HL-60 (cell line): ENCODE measurements around the gene PRKAG1.

Experiments used
- DNase-seq, 2 experiments: peaks; one replicate each; pipeline ENCODE4 v3.0.0-alpha.2; 2010 to 2020; ENCODE audit warnings: low read depth in 1 of 2, low spot score in 1 of 2
- H3K27ac ChIP-seq: fragments of 250-450 bp; sonication (Bioruptor Pico); replicated peaks from 2 replicates; pipeline ENCODE4 v1.5.1; 2020; ENCODE audit warnings: mild to moderate bottlenecking, moderate library complexity
- H3K27me3 ChIP-seq: fragments of 250-450 bp; sonication (Bioruptor Pico); 2 replicates; pipeline ENCODE4 v1.5.1; 2021; ENCODE audit warnings: mild to moderate bottlenecking, moderate library complexity; ENCODE audit not compliant: insufficient read depth, poor library complexity, severe bottlenecking
- H3K4me3 ChIP-seq: replicated peaks from 2 replicates; pipeline ENCODE4 v1.5.1; 2011; ENCODE audit warnings: mild to moderate bottlenecking, control low read depth, low read length; ENCODE audit not compliant: insufficient read depth
- CTCF ChIP-seq: IDR thresholded peaks from one replicate; pipeline ENCODE4 v1.5.1; 2011; ENCODE audit warnings: low read length, control low read depth, inconsistent platforms; ENCODE audit not compliant: insufficient read depth
- GABPA ChIP-seq: IDR thresholded peaks from 2 replicates; pipeline ENCODE4 v1.6.1; 2012; ENCODE audit warnings: low read depth
- POLR2AphosphoS5 ChIP-seq: IDR thresholded peaks from 2 replicates; pipeline ENCODE4 v1.6.1; 2012; ENCODE audit warnings: low read depth
- SPI1 ChIP-seq: IDR thresholded peaks from 2 replicates; pipeline ENCODE4 v1.6.1; 2012; ENCODE audit warnings: low read depth, mild to moderate bottlenecking, borderline replicate concordance
- TF ChIP-seq, protein P1 (sequence below): IDR thresholded peaks from 2 replicates; pipeline ENCODE4 v1.6.1; 2012; ENCODE audit warnings: low read depth; ENCODE audit not compliant: insufficient replicate concordance

PRKAG1 gene

DNA sequence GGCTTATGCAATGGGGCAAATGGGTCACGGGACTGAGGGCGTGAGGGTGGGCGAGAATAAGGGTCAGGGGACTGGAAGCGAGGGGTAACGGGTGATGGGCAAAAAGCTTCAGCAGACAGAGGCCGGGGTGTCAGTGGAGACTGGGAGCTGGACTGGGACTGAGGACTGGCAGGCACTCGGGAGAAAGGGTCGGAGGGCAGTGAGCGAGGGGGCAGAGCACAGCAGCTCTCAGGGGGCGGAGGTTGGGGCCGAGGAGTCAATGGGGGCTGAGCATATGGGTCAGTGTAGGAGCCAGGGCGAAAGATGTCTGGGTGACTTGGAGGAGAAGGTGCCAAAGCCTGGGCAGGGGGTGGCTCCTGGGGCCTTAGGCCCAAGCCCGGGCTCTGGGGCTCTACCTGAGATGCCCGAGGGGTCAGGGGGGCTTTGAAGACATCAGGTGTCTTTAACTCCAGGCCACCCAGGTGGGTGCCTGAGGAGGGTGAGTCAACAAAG is 21.8 kb upstream of the PRKAG1 start:
- no peak for TF ChIP-seq SPI1
- TF ChIP-seq, protein P1, sequence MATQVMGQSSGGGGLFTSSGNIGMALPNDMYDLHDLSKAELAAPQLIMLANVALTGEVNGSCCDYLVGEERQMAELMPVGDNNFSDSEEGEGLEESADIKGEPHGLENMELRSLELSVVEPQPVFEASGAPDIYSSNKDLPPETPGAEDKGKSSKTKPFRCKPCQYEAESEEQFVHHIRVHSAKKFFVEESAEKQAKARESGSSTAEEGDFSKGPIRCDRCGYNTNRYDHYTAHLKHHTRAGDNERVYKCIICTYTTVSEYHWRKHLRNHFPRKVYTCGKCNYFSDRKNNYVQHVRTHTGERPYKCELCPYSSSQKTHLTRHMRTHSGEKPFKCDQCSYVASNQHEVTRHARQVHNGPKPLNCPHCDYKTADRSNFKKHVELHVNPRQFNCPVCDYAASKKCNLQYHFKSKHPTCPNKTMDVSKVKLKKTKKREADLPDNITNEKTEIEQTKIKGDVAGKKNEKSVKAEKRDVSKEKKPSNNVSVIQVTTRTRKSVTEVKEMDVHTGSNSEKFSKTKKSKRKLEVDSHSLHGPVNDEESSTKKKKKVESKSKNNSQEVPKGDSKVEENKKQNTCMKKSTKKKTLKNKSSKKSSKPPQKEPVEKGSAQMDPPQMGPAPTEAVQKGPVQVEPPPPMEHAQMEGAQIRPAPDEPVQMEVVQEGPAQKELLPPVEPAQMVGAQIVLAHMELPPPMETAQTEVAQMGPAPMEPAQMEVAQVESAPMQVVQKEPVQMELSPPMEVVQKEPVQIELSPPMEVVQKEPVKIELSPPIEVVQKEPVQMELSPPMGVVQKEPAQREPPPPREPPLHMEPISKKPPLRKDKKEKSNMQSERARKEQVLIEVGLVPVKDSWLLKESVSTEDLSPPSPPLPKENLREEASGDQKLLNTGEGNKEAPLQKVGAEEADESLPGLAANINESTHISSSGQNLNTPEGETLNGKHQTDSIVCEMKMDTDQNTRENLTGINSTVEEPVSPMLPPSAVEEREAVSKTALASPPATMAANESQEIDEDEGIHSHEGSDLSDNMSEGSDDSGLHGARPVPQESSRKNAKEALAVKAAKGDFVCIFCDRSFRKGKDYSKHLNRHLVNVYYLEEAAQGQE = no peak
- TF ChIP-seq GABPA = no peak
- TF ChIP-seq POLR2AphosphoS5 = no peak
- no peak for TF ChIP-seq CTCF
- Histone ChIP-seq H3K27me3 (no peaks in the 10 kb centered on the region), H3K27ac (no peak overlapping the region), H3K4me3 (no peak overlapping the region)
- no peak for DNase-seq

- H3K27ac ChIP-seq = no peak overlapping the region
- H3K27me3 ChIP-seq = no peaks in the 10 kb centered on the region
- DNase-seq = no peak
- H3K4me3 ChIP-seq = no peak overlapping the region
- TF ChIP-seq, protein P1 = no peak
- TF ChIP-seq CTCF (no peak), SPI1 (no peak), POLR2AphosphoS5 (no peak), GABPA (no peak)
These were observed 21.1 kb upstream of the PRKAG1 start for GRCh38 chr12:49039421-49040363.

DNA sequence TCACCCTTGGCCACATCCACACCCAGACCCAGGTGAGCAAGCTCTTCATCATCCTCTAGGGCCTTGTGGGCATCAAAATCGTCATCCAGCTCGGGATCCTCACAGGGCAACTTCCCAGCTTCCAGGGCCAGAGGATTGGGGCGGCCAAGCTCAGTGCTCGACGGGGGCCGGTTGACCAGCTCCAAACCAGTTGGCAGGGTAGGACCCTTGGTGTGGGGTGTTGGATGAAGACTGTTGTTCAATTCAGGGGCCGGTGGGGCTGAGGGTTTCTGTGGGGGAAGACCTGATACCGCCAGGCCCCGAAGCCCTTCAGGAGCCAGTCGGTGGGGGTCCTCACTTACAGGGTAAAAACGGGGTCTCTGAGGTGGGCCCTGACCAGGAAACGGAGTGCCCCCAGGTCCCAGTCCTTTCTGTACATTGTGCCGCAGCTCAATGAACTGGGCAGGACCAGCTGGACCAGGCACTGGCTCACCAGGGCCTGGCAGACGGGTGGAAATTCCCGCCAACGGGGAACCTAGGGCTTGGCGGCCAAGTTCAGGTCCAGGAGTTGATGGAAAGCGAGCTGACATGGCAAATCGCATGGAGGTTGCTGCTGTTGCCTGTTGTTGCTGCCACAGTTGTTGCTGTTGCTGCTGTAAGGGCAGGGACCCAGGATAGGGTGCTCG is 19.8 kb upstream of the PRKAG1 start:
- H3K4me3 ChIP-seq = no peak overlapping the region
- no peak for DNase-seq
- no peaks in the 10 kb centered on the region for H3K27me3 ChIP-seq
- no peak overlapping the region for H3K27ac ChIP-seq
- TF ChIP-seq, protein P1 = no peak
- TF ChIP-seq GABPA = no peak
- no peak for TF ChIP-seq POLR2AphosphoS5
- no peak for TF ChIP-seq CTCF
- no peak for TF ChIP-seq SPI1
